ENCODE data around the gene NUP98.
A peak's percentile ranks its signal among the peaks of the same experiment; 100 is the strongest.

Gene NUP98

DNA sequence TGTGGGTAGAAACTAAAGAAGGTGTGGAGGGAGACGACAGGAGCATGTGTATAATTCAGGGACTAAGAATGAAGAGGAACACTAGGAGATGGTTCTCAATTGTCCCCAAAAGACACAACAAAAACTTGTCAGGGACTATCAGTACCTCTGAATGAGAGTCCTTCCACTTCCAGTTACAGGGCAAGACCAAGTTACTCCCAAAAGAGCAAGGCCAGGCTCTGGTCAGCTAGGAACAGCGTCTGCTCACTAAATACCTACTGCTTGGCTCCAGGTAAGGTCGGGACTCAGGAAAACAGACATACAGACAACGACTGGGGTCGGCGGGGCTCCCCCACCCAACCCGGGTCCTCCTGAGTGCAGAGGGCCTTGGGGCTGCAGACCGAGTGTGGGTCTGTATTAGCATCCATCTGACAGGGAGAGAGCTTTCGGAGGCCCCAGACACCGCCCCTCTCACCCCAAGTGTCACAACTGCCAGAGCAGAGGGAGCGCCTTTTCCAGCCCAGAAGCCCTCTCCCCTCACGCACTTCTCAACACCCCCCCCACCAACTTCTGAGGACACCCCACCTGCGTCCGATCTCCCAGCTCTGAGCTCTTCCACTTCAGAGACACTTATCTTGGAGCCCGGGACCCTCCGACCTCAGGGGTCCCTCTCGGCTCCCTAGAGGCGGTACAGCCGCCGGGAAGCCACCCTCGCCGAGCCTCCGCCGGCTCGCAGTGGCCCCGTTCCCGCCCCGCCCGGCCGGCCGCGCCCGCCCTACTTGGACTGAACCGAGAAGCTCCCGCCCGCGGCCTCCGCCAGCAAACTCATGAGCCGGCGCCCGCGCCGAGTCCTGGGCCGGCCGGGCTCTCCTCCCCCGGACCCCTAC lies 42.9 kb upstream of the NUP98 start:
- TF ChIP-seq, protein P1, sequence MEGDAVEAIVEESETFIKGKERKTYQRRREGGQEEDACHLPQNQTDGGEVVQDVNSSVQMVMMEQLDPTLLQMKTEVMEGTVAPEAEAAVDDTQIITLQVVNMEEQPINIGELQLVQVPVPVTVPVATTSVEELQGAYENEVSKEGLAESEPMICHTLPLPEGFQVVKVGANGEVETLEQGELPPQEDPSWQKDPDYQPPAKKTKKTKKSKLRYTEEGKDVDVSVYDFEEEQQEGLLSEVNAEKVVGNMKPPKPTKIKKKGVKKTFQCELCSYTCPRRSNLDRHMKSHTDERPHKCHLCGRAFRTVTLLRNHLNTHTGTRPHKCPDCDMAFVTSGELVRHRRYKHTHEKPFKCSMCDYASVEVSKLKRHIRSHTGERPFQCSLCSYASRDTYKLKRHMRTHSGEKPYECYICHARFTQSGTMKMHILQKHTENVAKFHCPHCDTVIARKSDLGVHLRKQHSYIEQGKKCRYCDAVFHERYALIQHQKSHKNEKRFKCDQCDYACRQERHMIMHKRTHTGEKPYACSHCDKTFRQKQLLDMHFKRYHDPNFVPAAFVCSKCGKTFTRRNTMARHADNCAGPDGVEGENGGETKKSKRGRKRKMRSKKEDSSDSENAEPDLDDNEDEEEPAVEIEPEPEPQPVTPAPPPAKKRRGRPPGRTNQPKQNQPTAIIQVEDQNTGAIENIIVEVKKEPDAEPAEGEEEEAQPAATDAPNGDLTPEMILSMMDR (IDR thresholded peaks at IDR 0.05; ENCODE audit: extremely low read depth, missing control alignments): no peak
- DNase-seq (ENCODE audit: low spot score): peak; percentile 36

DNA sequence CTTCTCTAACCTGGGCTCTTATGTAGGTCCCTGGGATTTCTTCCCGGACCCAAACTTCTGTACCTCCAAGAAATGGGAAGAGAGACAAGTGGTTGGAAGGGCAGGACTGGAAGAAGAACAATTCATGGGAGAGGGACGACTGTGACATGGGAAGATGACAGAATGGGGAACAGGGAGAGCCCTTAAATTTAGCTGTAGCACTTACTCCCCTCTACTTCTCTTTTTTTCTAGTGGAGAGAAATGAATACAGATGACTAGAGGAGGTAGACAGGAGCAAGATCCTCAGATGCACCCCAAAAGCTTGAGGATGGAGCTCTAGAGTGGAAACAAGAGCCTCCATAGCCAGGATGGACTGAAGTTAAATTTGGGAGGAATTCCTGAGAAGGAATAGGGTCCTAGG lies 41.1 kb upstream of the NUP98 start:
- DNase-seq (ENCODE audit: low spot score): peak; percentile 7
- TF ChIP-seq, protein P1 (IDR thresholded peaks at IDR 0.05; ENCODE audit: extremely low read depth, missing control alignments): no peak

DNA sequence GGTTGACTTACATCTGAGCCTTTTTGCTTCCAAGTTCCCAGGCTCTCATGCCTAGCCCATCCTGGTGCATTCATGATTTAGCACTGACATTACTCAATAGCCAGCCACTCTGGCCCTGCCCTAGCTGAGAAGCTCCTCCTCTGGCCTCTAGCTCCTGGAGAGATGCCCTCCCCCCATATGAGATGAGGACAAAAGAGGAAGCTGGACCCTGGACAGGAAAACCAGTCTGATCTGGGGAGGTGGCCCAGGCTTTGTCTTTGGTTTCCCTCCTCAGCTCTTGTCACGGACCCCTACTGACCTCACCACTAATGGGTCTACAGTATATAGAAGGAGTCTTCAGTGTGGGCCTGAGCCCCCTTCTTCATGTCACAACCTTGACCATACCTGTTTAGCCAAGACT lies 40.4 kb upstream of the NUP98 start:
- DNase-seq (ENCODE audit: low spot score): peak; percentile 58
- TF ChIP-seq, protein P1 (IDR thresholded peaks at IDR 0.05; ENCODE audit: extremely low read depth, missing control alignments): no peak

DNA sequence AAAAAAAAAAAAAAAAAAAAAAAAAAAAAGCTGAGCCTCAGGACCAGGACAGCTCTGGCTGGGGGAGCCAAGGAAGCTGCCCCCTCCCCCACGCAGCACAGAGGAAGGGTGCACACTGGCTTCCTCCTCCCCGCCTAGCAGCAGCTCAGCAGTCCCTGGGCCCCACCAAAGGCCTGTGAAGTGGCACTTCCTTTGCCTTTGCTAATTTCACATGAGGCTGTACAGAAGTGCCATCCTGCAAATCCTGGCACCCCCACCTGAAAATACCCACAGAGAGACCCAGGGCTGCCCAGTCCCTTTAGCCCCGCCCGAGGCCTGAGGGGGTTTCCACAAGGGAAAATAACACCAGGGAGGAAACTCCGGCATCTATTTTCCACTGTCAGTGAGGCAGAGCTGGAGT lies 39.5 kb upstream of the NUP98 start:
- TF ChIP-seq, protein P1 (IDR thresholded peaks at IDR 0.05; ENCODE audit: extremely low read depth, missing control alignments): no peak
- DNase-seq (ENCODE audit: low spot score): peak; percentile 45

DNA sequence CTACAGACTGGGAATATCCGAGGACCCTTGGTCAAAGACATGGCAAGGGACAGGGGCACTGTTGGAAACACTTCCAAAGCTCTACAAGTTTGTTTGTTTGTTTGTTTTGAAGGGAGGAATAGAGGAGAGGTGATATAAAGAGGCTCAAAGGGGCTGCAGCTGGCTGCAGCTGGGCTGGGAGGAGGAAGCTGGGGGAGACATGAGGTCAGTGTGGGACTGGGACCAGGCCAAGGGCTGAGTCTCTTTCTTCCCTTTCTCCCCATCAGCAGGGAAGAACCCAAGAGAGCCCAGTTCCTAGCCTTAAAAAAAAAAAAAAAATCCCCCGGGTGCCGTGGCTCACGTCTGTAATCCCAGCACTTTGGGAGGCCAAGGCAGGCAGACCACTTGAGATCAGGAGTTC lies 38.4 kb upstream of the NUP98 start:
- no peak for DNase-seq (ENCODE audit: low spot score)
- TF ChIP-seq, protein P1 (IDR thresholded peaks at IDR 0.05; ENCODE audit: extremely low read depth, missing control alignments): no peak

DNA sequence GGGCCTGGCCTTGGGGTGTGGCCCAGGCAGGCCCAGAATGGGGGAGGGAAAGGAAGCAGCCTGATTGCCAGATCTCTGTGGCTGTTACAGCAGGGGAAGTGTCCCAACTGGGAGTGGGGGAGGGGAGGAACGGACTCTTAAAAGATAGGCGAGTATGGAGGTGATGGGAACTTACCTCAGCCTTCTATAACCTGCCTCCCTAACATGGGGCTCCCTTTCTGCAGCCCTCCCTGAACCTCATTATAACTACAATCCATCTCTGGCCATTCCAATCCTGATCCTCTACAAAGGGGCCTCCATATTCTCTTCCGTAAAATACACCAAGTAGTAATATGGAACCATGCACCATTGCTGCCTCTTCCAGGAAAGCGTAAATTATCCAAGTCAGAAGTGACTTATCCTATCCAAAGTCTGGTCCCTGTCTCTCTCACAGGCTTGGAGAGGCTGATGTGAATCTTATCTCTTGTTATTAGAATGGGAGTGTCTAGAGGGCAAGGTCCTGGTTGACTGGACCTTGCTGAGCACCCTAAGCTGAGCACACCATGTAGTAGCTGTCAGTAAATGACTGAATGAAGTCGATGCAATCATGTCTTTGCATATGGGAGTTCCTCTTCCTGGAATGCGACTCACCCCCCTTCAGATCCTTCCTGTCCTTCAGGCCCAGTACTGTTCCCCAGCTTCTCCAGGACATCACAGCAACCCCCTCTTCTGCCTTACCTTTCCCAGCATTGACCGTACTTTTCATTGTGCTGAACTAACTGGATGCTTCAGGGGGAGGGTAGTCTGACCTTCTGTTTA lies 37.5 kb upstream of the NUP98 start:
- TF ChIP-seq, protein P1 (IDR thresholded peaks at IDR 0.05; ENCODE audit: extremely low read depth, missing control alignments): no peak
- no peak for DNase-seq (ENCODE audit: low spot score)

DNA sequence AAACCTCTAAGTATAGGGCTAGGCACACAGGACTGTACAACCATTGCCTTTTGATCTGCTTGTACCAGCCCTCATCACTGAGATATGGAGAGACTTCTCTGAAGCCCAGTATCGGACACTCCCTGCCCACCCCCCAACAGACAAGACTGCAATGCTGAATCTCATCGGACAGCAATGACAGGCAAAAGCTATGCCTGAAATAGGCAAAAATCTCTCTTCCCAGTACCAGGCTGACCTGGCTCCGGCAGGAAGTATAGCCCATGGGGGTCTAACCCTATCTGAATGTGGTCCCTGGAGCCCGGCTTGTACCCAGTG lies 37.0 kb upstream of the NUP98 start:
- TF ChIP-seq, protein P1 (IDR thresholded peaks at IDR 0.05; ENCODE audit: extremely low read depth, missing control alignments): no peak
- DNase-seq (ENCODE audit: low spot score): no peak

Data from GM20000 (cell line).